Lower leg skin (tissue), 4 donors: ENCODE data around the gene C22orf42. TPM values are rescaled to one million over a fixed set of nuclear protein-coding genes. Genes with fewer than 3 reads are reported as not detected.

Experiments
- DNase-seq, 2 donors: peaks; one replicate each; pipeline ENCODE4 v3.0.0-alpha.2; 2019; ENCODE audit warnings: low spot score in 2 of 2
- H3K4me3 ChIP-seq: fragments of 200-600 bp; sonication (generic); 2 replicates; pipeline ENCODE4 v1.5.1; 2017; ENCODE audit warnings: mild to moderate bottlenecking, low read depth; ENCODE audit not compliant: poor library complexity, severe bottlenecking
- POLR2A ChIP-seq, 2 donors: fragments of 450-650 bp; IDR thresholded peaks; one replicate each; pipeline ENCODE4 v1.6.1; 2016 to 2017; ENCODE audit warnings: antibody characterized with exemption in 2 of 2, mild to moderate bottlenecking in 1 of 2, moderate library complexity in 1 of 2
- WGBS, 2 donors: methylation state at CpG; one replicate each; pipeline ENCODE4 v1.1.5; 2018; 5-methylcytosine and 5-hydroxymethylcytosine counted together
- intact Hi-C: fragments of 100-400 bp; cut with DNase I; formaldehyde crosslinking; loops from one replicate; pipeline ENCODE4 v1.15.0; 2023; ENCODE audit warnings: low total_unique reads
- total RNA-seq, 4 donors: library from RNA; depleted of rRNA; stranded (reverse); fragments of >200 nt; gene quantifications; one replicate each; pipeline ENCODE4 v1.1.0, GENCODE V29; 2016
- TF ChIP-seq, protein P1 (sequence below), 3 donors: fragments of 450-650 bp; IDR thresholded peaks; one replicate each; pipeline ENCODE4 v1.5.1; 2016; ENCODE audit warnings: antibody characterized with exemption in 3 of 3, mild to moderate bottlenecking in 3 of 3, moderate library complexity in 2 of 3

Gene C22orf42
- total RNA-seq, 4 donors from 2014 or later: not detected

- TF ChIP-seq POLR2A (IDR thresholded peaks at IDR 0.05): no peak
- TF ChIP-seq, protein P1, sequence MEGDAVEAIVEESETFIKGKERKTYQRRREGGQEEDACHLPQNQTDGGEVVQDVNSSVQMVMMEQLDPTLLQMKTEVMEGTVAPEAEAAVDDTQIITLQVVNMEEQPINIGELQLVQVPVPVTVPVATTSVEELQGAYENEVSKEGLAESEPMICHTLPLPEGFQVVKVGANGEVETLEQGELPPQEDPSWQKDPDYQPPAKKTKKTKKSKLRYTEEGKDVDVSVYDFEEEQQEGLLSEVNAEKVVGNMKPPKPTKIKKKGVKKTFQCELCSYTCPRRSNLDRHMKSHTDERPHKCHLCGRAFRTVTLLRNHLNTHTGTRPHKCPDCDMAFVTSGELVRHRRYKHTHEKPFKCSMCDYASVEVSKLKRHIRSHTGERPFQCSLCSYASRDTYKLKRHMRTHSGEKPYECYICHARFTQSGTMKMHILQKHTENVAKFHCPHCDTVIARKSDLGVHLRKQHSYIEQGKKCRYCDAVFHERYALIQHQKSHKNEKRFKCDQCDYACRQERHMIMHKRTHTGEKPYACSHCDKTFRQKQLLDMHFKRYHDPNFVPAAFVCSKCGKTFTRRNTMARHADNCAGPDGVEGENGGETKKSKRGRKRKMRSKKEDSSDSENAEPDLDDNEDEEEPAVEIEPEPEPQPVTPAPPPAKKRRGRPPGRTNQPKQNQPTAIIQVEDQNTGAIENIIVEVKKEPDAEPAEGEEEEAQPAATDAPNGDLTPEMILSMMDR (IDR thresholded peaks at IDR 0.05): no peak
- 83 to 86% methylated on average over 13 of the region's 15 CpGs for WGBS, 2 donors
- H3K4me3 ChIP-seq: no peak overlapping the region
- no peak for DNase-seq
- intact Hi-C loops: no loop called here
Observed at GRCh38 chr22:32119568-32120235, 39.4 kb downstream of the C22orf42 start.

DNA sequence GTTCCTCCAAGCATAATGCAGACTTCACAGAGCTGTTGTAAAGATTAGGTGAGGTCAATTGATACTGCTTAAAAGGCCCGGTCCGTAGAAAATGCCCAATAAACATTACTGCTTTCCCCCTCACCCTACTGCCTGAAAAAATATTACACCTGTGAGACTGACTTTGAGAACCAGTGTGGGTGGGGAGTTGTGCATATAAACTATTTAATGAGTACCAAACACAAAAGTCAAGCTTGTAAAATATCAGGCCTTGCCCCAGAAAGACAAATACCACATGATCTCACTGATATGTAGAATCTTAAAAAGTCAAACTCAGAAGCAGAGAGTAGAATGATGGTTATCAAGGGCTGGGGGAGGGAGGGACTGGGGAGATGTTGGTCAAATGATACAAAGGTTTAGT lies 46.7 kb downstream of the C22orf42 start:
- no peak overlapping the region for H3K4me3 ChIP-seq
- TF ChIP-seq POLR2A (IDR thresholded peaks at IDR 0.05): no peak
- no peak for DNase-seq
- 57 to 84% methylated on average over 2 of the region's 2 CpGs for WGBS, 2 donors
- intact Hi-C loops: no loop called here

DNA sequence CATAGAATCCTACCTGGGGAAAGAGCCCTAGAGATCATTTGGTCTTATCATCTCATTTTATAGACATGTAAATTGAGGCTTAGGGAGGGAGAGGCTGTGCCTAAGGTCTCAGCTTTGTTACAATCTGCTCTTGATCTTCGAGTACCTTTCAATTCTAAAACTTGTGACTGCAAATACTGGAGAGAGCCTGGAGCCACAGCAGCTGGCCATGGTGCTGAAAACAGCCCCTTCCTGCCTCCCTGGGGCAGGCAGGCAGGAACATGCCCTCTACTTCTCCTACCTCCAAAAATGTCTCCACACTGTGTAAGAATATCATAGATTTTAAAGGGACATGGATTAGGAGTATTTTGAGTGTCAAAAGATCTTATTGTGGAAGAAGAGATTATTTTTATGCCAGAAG lies 52.2 kb downstream of the C22orf42 start:
- no peak overlapping the region for H3K4me3 ChIP-seq
- no peak for TF ChIP-seq POLR2A (IDR thresholded peaks at IDR 0.05)
- TF ChIP-seq, protein P1 (IDR thresholded peaks at IDR 0.05): no peak
- intact Hi-C loops: no loop called here
- DNase-seq: no peak
- WGBS, 2 donors: 8 to 19% methylated on average over 1 of the region's 1 CpG

GRCh38 chr22:32103658-32104315 lies 55.3 kb downstream of the C22orf42 start:
- WGBS, 2 donors: 37 to 45% methylated on average over 2 of the region's 2 CpGs
- intact Hi-C loops: no loop called here
- no peak overlapping the region for H3K4me3 ChIP-seq
- no peak for TF ChIP-seq POLR2A (IDR thresholded peaks at IDR 0.05)
- TF ChIP-seq, protein P1 (IDR thresholded peaks at IDR 0.05): no peak
- no peak for DNase-seq

DNA sequence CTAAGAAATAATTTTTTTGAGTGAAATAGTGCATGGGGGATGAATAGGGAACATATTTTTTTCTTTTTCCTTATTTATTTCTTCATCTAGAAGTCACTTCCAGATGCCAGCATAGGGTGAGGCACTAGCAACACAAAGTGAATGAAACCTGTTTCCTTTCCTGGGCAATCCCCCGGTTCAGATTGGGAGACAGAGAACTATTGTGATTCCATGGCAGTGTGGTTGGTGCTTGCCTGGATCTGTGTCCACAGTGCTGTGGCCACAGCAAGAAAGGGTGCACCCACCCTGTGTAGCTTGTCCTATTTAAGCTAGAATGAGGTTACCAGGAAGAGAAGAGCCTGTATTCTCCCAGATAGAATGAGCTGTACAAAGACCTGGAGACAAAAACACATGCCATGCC lies 58.4 kb downstream of the C22orf42 start:
- TF ChIP-seq POLR2A (IDR thresholded peaks at IDR 0.05): no peak
- TF ChIP-seq, protein P1 (IDR thresholded peaks at IDR 0.05): no peak
- no peak overlapping the region for H3K4me3 ChIP-seq
- no peak for DNase-seq
- intact Hi-C loops: no loop called here
- WGBS, 2 donors: 40 to 41% methylated on average over 1 of the region's 1 CpG

Other genes starting within 250 kb of the C22orf42 start
- 10 to 100 TPM; 57.8 to 94.0 (median 80.7) TPM for gene YWHAH, start 214.8 kb downstream of the C22orf42 start, total RNA-seq
- gene SLC5A1, start 116.0 kb downstream of the C22orf42 start, total RNA-seq: 10 to 100 TPM; 19.2 to 33.4 (median 23.3) TPM
- gene RFPL2, start 45.8 kb upstream of the C22orf42 start, total RNA-seq: under 1 TPM in 1 of 4 donors, not detected in 3; 0.17 TPM
- gene SLC5A4, start 96.0 kb upstream of the C22orf42 start, total RNA-seq: not detected
- gene RFPL3, start 198.6 kb upstream of the C22orf42 start, total RNA-seq: not detected